ENCODE results near the gene RSAD1.

The RSAD1 gene

DNA sequence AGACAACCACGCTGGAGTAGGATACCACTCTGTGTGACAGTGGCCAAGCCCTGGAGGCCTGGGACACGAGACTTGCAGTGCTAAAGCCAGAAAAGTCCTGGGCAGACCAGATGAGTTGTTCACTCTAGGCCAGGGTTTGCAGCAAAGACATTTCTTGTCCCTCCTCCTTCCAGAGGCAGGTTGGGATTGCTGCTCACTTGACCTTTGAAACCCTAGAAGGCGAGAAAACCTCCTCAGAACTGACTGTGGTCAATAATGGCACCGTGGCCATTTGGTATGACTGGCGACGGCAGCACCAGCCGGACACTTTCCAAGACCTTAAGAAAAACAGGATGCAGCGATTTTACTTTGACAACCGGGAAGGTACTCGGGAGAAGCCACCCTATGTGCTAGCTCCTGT, 44.1 kb downstream of the RSAD1 start:
- DNase-seq = no peak

DNA sequence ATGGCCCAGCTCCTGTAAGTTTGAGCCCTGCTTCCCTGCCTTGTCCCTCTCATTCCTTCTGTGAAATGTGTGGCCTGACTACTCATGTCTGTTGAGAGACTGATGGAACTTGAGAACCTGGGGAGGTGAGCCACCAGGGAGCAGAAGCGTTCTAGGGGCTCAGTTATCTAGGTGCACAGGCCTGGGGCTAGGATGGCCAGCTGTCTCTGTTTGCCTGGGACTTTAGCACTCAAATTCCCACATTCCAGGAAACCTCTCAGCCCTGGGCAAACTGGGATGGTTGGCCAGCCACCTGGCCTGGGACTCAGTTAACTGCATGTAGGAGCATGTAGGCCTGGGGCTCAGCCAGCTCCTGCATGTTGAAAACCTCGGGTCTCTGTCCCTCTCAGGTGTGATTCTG, 44.5 kb downstream of the RSAD1 start:
- no peak for DNase-seq

DNA sequence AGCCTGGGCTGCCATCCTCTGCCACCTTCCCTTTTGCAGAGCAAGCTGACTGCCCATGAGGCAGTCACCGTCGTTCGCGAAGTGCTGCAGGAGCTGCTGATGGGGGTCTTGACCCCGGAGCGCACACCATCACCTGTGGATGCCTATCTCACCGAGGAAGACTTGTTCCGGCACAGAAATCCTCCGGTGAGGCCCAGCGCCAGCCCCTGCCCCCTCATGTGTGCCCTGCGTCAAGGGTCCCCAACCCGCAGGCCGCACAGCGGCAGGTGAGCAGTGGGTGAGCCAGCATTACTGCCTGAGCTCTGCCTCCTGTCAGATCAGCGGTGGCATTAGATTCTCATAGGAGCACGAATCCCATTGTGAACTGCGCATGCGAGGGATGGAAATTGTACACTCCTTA, 46.2 kb downstream of the RSAD1 start:
- DNase-seq = no peak

DNA sequence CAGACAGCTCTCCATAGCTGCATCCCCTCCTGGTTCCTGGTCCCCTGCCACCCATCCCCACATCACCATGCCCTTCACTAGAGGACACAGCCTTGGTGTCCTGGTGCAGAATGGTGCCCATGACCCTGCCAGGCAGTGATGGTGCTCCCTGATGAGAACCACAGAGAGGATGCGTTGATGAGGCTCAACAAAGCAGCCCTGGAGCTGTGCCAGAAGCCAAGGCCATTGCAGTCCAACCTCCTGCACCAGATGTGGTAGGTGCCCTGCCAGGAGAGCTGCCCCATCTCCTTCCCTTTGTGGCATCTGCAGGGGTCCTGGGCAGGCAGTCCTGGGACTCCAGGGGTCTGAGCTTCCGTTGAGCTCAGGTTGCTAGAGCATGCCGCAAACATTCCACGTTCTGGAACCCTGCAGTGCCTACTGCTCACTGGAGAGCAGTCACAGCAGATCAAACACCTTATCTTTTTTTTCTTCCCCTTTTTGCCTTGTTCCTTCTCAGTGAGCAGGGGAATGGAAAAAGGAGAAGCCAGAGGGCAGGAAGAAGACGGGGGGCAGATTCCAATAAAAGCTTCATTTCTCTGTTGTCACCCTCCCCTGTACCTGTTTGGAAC, 48.6 kb downstream of the RSAD1 start:
- no peak for DNase-seq

DNA sequence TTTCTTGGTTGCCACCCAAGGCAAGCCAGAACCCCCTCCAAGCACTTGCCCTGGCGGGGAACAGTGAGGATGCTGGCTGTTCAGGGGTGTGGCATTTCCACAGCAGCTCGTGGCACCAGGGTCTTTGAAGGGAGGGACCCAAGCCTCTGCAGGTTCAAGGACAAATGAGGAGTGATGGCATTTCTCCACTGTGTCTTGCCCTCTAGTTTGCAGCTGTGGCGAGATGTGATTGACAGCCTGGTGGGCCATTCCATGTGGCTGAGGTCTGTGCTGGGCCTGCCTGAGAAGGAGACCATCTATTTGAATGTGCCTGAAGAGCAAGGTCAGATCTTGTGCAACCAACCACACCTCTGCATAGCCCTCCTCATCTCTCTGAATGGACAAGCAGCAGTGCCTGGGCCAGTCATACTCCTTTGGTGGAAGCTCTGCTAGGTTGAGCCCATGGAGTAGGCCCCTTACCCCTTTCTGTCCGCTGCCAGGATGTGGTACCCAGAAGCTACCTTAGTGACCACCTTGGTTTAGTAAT, 49.4 kb downstream of the RSAD1 start:
- no peak for DNase-seq

DNA sequence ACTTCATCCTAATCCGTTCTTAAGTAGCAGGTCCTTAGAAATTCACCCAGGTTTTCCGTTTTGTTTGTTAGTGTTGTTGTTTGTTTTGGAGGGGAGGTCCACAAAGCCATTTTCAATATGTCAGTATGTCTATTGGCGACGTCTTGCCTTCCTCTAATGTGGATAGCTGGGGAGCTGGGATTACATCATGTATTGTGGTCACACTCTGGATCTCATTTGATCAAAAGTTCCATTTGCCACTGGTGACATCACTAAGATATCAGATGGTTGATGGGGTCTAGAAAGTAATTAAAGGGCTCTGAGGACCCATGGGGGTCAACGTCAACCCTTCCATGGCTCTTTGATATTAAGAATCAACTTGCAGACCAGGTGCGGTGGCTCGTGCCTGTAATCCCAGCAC, 51.2 kb downstream of the RSAD1 start:
- DNase-seq = no peak

DNA sequence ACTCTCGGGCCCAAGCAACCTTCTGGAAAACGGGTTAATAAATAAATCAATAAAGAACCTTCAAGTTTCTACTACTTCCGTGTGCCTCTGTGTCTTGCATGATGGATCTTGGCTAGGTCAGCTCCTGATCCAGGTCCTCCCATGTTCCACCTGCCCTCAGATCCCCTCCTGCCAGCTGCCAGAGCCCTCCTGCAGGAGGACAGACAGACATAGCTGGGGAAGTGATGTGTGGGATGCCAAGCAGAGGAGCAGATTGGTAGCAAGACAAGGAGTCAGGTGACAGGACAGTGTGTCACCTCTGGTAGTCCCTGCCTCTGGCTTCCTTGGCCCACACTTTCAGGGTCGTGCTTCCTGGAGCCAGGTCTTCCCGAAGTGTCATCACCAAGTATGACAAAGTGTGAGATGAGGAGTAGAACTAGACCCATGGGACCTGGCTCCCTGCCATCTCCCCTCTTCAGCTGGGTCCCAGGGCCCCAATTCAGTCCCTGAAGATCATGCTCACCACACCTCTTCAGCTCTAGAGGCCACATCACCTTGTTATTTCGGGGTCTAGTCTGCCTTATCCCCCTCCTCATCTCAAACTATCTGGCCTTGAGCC, 52.9 kb downstream of the RSAD1 start:
- DNase-seq = no peak

DNA sequence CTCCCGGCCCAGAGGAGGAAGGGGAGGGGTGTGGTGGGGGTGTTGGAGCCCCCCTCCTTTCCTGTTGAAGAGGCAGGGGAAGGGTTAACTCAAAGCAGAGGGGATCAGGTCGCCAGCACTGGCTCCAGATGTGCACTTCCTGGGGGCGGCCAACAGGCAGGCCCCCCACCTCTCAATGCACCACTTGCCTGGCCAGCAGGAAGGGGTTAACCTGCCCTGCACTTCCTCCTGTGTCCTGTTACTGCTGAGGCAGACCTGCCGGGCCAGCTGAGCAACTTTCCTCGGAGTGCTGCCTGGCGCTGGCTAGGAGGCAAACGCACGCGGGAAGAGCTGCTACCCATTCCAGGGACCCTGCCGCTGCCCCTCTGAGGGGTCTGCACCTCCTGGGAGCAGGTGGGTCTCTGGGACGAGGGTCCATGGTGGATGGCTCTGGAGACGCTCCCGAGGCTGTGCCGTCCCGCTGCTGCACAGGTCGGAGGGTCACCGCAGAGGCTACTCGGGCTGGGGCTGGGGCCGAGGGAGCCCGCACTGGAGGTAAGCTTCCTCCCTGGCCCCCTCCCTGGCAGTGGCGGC, 53.9 kb downstream of the RSAD1 start, which contains the start of gene EPN3:
EPN3 (plus strand) TSS at position 284 of the 573 bp plus-strand sequence. CDS start 3,822 bp downstream, outside the sequence.
- DNase-seq = no peak

DNA sequence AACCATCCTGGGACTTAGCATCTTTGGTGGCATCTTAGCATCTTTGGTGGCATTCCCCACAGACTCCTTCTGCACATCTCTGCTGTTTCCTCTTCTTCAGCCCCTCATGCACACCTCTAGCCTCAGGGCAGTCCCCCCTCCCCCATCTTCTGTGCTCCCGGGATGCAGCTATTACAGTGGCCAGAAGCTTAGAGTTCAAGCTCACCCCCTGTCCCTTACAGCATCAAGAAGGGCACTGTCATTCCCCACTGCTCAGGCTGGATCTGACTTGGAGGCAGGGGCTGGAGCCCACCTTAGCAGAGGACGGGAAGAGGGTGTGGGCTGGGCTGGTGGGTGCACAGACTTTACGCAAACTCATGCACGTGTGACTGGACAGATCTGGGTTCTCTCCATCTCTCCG, 54.5 kb downstream of the RSAD1 start:
- no peak for DNase-seq

DNA sequence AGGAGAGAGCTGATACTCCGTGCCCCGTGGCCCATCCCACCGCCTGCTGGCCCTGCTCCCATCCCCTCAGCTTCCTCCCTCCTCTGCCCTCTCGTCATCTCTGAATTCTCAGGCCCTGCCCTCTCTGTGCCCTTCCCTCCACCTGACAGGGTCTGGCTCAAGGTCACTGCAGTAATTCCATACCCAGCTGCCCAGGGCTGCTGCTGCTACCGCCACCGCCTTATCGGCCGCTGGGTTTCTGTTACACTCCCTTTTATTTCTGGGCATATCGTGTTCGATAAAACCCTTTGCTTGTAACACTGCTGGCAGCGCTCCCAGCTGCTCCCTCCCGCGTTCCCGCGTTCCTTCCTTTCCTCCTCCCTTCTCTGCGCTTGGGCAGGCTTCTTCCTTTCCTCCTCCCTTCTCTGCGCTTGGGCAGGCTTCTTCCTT, 55.1 kb downstream of the RSAD1 start:
- DNase-seq = no peak

DNA sequence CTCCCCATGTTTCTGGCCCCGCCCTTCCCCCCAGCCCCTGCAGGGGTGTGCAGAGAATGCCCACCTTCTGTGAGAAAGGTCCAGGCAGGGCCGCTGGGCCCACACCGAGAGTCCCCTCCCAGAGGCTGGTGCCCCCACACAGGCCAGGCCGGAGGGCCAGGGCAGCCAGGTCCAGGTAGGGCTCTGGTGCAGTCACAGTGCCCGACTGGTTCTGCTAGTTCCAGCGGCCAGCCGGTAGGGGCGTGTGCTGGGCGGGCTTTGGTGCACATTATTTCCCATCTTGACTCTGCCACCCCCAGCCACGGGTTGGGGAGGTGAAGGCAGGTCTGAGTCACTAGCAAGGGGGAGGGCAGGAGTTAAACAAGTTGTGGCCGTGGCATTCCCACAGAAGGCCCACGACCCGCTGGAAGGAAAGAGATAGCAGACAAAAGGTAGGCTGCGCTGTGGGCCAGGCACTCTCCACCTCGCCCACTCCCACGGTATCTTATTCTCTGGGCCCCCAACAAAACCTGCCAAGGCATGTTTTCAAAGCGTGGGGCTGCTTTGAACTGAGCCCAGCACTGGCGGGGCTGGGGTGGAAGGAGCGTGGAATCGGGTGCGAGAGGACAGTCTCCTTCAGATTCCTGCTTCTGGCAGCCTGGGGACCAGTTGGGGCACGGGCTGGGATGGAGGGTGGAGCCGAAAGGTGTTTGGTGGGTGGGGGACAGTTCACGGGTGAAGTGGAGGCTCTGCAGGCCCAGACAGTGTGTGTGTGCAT, 55.7 kb downstream of the RSAD1 start:
- no peak for DNase-seq

DNA sequence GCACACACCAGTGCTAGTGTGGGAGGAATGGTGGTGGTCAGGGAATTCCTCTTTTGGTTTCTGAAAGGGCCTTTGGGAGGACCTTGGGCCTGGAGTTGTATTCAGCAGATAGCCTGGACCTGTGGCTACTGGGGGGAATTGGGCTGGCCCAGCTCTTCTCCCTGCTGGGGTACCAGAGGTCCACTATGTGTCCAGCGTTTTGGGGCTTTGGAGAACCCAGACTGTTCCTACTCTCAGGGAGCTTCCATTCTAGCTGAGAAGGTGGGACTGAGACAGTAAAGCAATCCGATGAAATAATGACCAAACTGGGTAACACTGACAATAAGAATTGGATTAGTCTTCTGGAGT, 56.3 kb downstream of the RSAD1 start:
- DNase-seq = no peak

DNA sequence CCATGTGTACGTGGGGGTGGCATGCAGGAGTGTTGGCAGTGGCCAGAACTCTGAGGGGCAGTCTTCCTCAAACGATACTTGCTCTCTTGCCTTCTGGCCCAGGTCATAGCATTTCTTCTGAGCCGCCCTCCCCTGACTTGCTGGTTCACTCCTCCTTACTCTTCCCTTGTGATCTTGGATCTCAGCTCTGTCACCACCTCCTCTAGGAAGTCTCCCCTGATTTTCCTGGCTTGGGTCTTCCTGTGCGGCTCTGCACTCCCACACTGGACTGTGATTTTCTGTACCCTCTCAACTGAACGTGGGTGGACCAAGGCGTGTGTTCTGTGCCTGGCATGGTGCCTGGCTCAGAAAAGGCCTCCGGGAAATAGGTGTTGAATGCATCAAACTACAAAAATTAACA, 56.7 kb downstream of the RSAD1 start:
- DNase-seq = no peak

All from bone marrow (tissue), 2 donors.